GM12875 (cell line): ENCODE measurements around the gene ZNF48.

Experiments used
- H3K4me3 ChIP-seq: one replicate; pipeline ENCODE4 v1.5.1; 2011; ENCODE audit warnings: low read depth, low read length, control low read depth
- TF ChIP-seq, protein P1 (sequence below): IDR thresholded peaks from 2 replicates; pipeline ENCODE4 v1.5.1; 2011; ENCODE audit warnings: low read depth, mild to moderate bottlenecking, control low read depth, inconsistent platforms, low read length, moderate library complexity, borderline replicate concordance; ENCODE audit not compliant: insufficient read depth

ZNF48 gene

GRCh38 chr16:30439720-30440348, 44.6 kb downstream of the ZNF48 start:
- TF ChIP-seq, protein P1, sequence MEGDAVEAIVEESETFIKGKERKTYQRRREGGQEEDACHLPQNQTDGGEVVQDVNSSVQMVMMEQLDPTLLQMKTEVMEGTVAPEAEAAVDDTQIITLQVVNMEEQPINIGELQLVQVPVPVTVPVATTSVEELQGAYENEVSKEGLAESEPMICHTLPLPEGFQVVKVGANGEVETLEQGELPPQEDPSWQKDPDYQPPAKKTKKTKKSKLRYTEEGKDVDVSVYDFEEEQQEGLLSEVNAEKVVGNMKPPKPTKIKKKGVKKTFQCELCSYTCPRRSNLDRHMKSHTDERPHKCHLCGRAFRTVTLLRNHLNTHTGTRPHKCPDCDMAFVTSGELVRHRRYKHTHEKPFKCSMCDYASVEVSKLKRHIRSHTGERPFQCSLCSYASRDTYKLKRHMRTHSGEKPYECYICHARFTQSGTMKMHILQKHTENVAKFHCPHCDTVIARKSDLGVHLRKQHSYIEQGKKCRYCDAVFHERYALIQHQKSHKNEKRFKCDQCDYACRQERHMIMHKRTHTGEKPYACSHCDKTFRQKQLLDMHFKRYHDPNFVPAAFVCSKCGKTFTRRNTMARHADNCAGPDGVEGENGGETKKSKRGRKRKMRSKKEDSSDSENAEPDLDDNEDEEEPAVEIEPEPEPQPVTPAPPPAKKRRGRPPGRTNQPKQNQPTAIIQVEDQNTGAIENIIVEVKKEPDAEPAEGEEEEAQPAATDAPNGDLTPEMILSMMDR, result no peak
- no peak overlapping the region for H3K4me3 ChIP-seq

DNA sequence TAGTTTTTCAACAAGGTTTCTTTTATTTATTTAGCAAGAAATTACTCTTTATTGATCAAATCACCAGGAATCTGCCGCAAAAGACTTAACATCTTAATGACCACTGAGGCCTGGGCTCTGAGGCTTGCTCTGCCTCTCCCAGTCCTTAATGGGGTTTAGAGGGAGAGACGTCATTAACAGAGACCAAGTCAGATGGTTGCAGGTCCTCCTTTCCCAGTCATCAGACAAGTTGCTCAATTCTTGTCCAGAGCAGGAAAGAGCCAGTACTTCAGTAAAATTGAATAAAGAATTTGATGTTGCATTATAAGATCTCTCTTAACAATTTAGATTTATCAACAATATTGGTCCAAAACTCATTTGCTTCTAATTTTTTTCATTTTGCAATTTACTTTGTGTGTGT, 48.4 kb downstream of the ZNF48 start:
- no peak overlapping the region for H3K4me3 ChIP-seq

GRCh38 chr16:30444231-30445148, 49.3 kb downstream of the ZNF48 start:
- H3K4me3 ChIP-seq, result peak overlapping the region; percentile 89
- TF ChIP-seq, protein P1, result no peak

More for the DNA sequence above, 48.4 kb downstream of the ZNF48 start:
- TF ChIP-seq, protein P1, result no peak

- TF ChIP-seq, protein P1, result no peak
- H3K4me3 ChIP-seq, result peak overlapping the region; percentile 89
These were observed 49.9 kb downstream of the ZNF48 start for GRCh38 chr16:30445149-30445407.

GRCh38 chr16:30445408-30446202, 50.4 kb downstream of the ZNF48 start, which contains the start of gene SEPHS2:
Gene SEPHS2 (minus strand): TSS chr16:30445874. CDS start chr16:30445727, 147 bp downstream.
- TF ChIP-seq, protein P1, result peak; percentile 41; the same call in 1 of the 2 replicates
- peak within 1 kb of the TSS; percentile 89 for H3K4me3 ChIP-seq

GRCh38 chr16:30446203-30446595, 51.0 kb downstream of the ZNF48 start:
- peak overlapping the region; percentile 89 for H3K4me3 ChIP-seq
- TF ChIP-seq, protein P1, result no peak
